GM12878 (cell line): ENCODE data around the gene MYH2. TPM values are rescaled to one million over a fixed set of nuclear protein-coding genes. Genes with fewer than 3 reads are reported as not detected.

Source experiments
- ATAC-seq: fragments of 200-7000 bp; cut with Tn5 transposase; 3 replicates; pipeline ENCODE4 v1.9.1; 2020; ENCODE audit warnings: mild to moderate bottlenecking, moderate library complexity
- BruUV-seq: library from RNA; stranded (reverse); fragments of 400-500 nt; replicated peaks from 2 replicates; lab custom pipeline; 2021; lab: Mats Ljungman, UMichigan
- CTCF ChIA-PET: fragments of 300-600 bp; sonication (Branson Sonifier 250); formaldehyde crosslinking; extraction: SDS; loops from one replicate; lab custom pipeline; 2021; ENCODE audit warnings: inconsistent platforms; lab: Yijun Ruan, JAX
- POLR2A ChIA-PET: fragments of 350-600 bp; formaldehyde crosslinking; extraction: SDS; loops from one replicate; lab custom pipeline; 2021; ENCODE audit warnings: inconsistent platforms; lab: Charles Lee
- RAD21 ChIA-PET: fragments of 300-600 bp; sonication (Branson Sonifier 250); formaldehyde crosslinking; loops from one replicate; lab custom pipeline; 2023; ENCODE audit warnings: antibody characterized with exemption; ENCODE audit not compliant: unreplicated experiment; lab: Charles Lee
- SMC1A ChIA-PET: fragments of 300-600 bp; sonication (Branson Sonifier 250); formaldehyde crosslinking; loops from one replicate; lab custom pipeline; 2023; ENCODE audit not compliant: unreplicated experiment, uncharacterized antibody; lab: Charles Lee
- DNase-seq: peaks from one replicate; pipeline ENCODE4 v3.0.0-alpha.2; 2011; ENCODE audit warnings: low read depth, low spot score
- FAIRE-seq: peaks from 3 replicates; lab custom pipeline; 2011; peaks lifted over from hg19 to GRCh38; lab: Jason Lieb, UNC
- H2AFZ ChIP-seq: 2 replicates; pipeline ENCODE4 v1.6.0; 2011; ENCODE audit warnings: low read depth, low read length, control low read depth; ENCODE audit not compliant: control insufficient read depth
- H3K27ac ChIP-seq: 2 replicates; pipeline ENCODE4 v1.5.1; 2011; ENCODE audit warnings: control low read depth; ENCODE audit not compliant: control insufficient read depth, insufficient read depth
- H3K27me3 ChIP-seq, 2 experiments: replicated peaks in 1 of 2; 2 replicates each; pipeline versions ENCODE4 v1.6.0 to v1.6.1; 2011; ENCODE audit warnings: low read length in 1 of 2; ENCODE audit not compliant: control insufficient read depth in 2 of 2, insufficient read depth in 2 of 2
- H3K36me3 ChIP-seq, 2 experiments: 2 replicates each; pipeline ENCODE4 v1.5.1; 2011; ENCODE audit warnings: low read length in 1 of 2; ENCODE audit not compliant: control insufficient read depth in 2 of 2, insufficient read depth in 2 of 2
- H3K4me1 ChIP-seq: 2 replicates; pipeline ENCODE4 v1.6.1; 2011; ENCODE audit warnings: mild to moderate bottlenecking, low read length, moderate library complexity, mixed read lengths; ENCODE audit not compliant: control insufficient read depth, insufficient read depth
- H3K4me2 ChIP-seq: 2 replicates; pipeline ENCODE4 v1.6.0; 2011; ENCODE audit warnings: control low read depth; ENCODE audit not compliant: control insufficient read depth, insufficient read depth
- H3K4me3 ChIP-seq: fragments of 200-600 bp; sonication (generic); 2 replicates; pipeline ENCODE4 v1.5.1; 2016
- H3K79me2 ChIP-seq: 2 replicates; pipeline ENCODE4 v1.6.0; 2011; ENCODE audit warnings: low read length; ENCODE audit not compliant: control insufficient read depth, insufficient read depth
- H3K9ac ChIP-seq: 2 replicates; pipeline ENCODE4 v1.8.0; 2011; ENCODE audit warnings: low read length, control low read depth, mixed read lengths; ENCODE audit not compliant: control insufficient read depth, insufficient read depth
- H3K9me3 ChIP-seq: replicated peaks from 3 replicates; pipeline ENCODE4 v1.5.1; 2011; ENCODE audit warnings: mild to moderate bottlenecking, low read length; ENCODE audit not compliant: control insufficient read depth, insufficient read depth
- H4K20me1 ChIP-seq: 2 replicates; pipeline ENCODE4 v1.6.0; 2011; ENCODE audit not compliant: control insufficient read depth, insufficient read depth
- CEBPB ChIP-seq, 2 experiments: fragments of 150-350 bp in 1 of 2; IDR thresholded peaks; 2 replicates each; pipeline ENCODE4 v1.6.1; 2012 to 2014; ENCODE audit warnings: low read depth in 2 of 2, low read length in 2 of 2, borderline replicate concordance in 1 of 2, inconsistent platforms in 1 of 2
- CREB1 ChIP-seq: IDR thresholded peaks from 2 replicates; pipeline ENCODE4 v1.6.1; 2012; ENCODE audit warnings: low read depth, mild to moderate bottlenecking, inconsistent platforms
- DPF2 ChIP-seq: fragments of 450-650 bp; IDR thresholded peaks from 2 replicates; pipeline ENCODE4 v1.6.1; 2017; ENCODE audit warnings: mild to moderate bottlenecking
- IRF4 ChIP-seq: IDR thresholded peaks from 2 replicates; pipeline ENCODE4 v1.6.1; 2011; ENCODE audit warnings: low read depth, low read length
- MLLT1 ChIP-seq: fragments of 450-650 bp; IDR thresholded peaks from 2 replicates; pipeline ENCODE4 v1.6.1; 2016; ENCODE audit warnings: mild to moderate bottlenecking
- PAX8 ChIP-seq: fragments of 450-650 bp; IDR thresholded peaks from 2 replicates; pipeline ENCODE4 v1.6.1; 2017; ENCODE audit warnings: mild to moderate bottlenecking, moderate library complexity
- RAD21 ChIP-seq: IDR thresholded peaks from 2 replicates; pipeline ENCODE4 v1.6.1; 2011; ENCODE audit warnings: mild to moderate bottlenecking, low read depth, low read length, moderate library complexity; ENCODE audit not compliant: insufficient read depth
- REST ChIP-seq: IDR thresholded peaks from 2 replicates; pipeline ENCODE4 v1.6.1; 2012; ENCODE audit warnings: mild to moderate bottlenecking, low read depth, low read length
- TARDBP ChIP-seq: IDR thresholded peaks from 2 replicates; pipeline ENCODE4 v1.6.1; 2016; ENCODE audit warnings: borderline replicate concordance
- WGBS: methylation state at CpG from one replicate; pipeline ENCODE4 v1.1.6; 2016; ENCODE audit warnings: low lambda C conversion rate; ENCODE audit not compliant: insufficient replicate concordance, insufficient coverage; ENCODE audit errors: missing lambda C conversion rate; 5-methylcytosine and 5-hydroxymethylcytosine counted together
- in situ Hi-C: fragments of 300-500 bp; cut with MboI; formaldehyde crosslinking; loops from 9 replicates; pipeline ENCODE4 v1.14.3; 2018; ENCODE audit warnings: mixed read lengths
- intact Hi-C: fragments of 100-400 bp; cut with micrococcal nuclease; formaldehyde crosslinking; loops from one replicate; pipeline ENCODE4 v1.14.2; 2022; ENCODE audit not compliant: unreplicated experiment
- polyA plus RNA-seq, 11 experiments: library from polyadenylated mRNA; depleted of rRNA in 4 of 11; unstranded in 6 of 11; stranded (reverse) in 5 of 11; fragments of >200 nt; fragmentation: Nextera tagmentation in 4 of 11; fragmentation: Illumina TruSeq in 1 of 11; extraction: Ambion mirVana in 4 of 11; extraction: Trizol in 1 of 11; gene quantifications; 1 replicate in 1 of 11; 2 replicates in 10 of 11; pipeline versions ENCODE4 v1.2.1 to v1.2.3, GENCODE V29; 2011 to 2016; ENCODE audit warnings: inconsistent platforms in 2 of 11, missing spikeins in 2 of 11, low read depth in 1 of 11
- total RNA-seq, 4 experiments: library from RNA; depleted of rRNA in 3 of 4; stranded (reverse); fragments of >200 nt in 3 of 4; fragmentation: Illumina TruSeq in 1 of 4; extraction: Trizol in 1 of 4; gene quantifications; 2 replicates each; pipeline versions ENCODE4 v1.2.1 to v1.2.3, GENCODE V29; 2013 to 2021

MYH2 gene
- total and polyA plus RNA-seq, 10 of the 15 experiments (the other 5 are each of a cell fraction or from before 2014, with no cell fraction given): not detected

- in situ Hi-C loops (no loop called here), intact Hi-C loops (no loop called here)
- Histone ChIP-seq H3K36me3 (no peaks in the 10 kb centered on the region), H3K27ac (no peak overlapping the region), H4K20me1 (no peaks in the 10 kb centered on the region), H3K4me3 (no peak overlapping the region), H3K4me2 (no peak overlapping the region), H3K79me2 (no peaks in the 10 kb centered on the region), H3K27me3 (0 out of 4 replicates have a peak, but pooled peaks cover 0 to 2% of the 10 kb centered on the region in 2 experiments), H3K9me3 (no peaks in the 10 kb centered on the region), H3K9ac (no peak overlapping the region), H2AFZ (no peak overlapping the region), H3K4me1 (no peaks in the 10 kb centered on the region)
- WGBS: 2% methylated on average over 6 of the region's 6 CpGs
- RAD21 ChIA-PET: no interaction called here
- DNase-seq: no peak
- no peak for FAIRE-seq
- no TSS peak for BruUV-seq
- SMC1A ChIA-PET: no interaction called here
- CTCF ChIA-PET: no interaction called here
- no peak for ATAC-seq
- no peak for TF ChIP-seq CREB1
- TF ChIP-seq TARDBP: no peak
- TF ChIP-seq MLLT1: no peak
- no peak for TF ChIP-seq IRF4
- no peak for TF ChIP-seq RAD21
- no peak for TF ChIP-seq PAX8
- TF ChIP-seq DPF2: no peak
- TF ChIP-seq REST: no peak
- no peak for TF ChIP-seq CEBPB (IDR thresholded peaks at IDR 0.05; ENCODE audit: borderline replicate concordance in 1 of 2, low read depth in 2 of 2, low read length in 2 of 2)
- POLR2A ChIA-PET: no interaction called here
These were observed 36.0 kb downstream of the MYH2 start for GRCh38 chr17:10513299-10514067.
